ENCODE data around the gene GDPD5.

- TF ChIP-seq CTCF (IDR thresholded peaks at IDR 0.05), result no peak
- no peak for TF ChIP-seq POLR2A (IDR thresholded peaks at IDR 0.05)
Measured at GRCh38 chr11:75443043-75443442, 82.7 kb downstream of the GDPD5 start.

All from adrenal gland (tissue), 5 donors.